Endothelial cell of umbilical vein (primary cell): Measurements from ENCODE around the gene NDUFA5. TPM values are rescaled to one million over a fixed set of nuclear protein-coding genes. Genes with fewer than 3 reads are reported as not detected.
A peak's percentile ranks its signal among the peaks of the same experiment; 100 is the strongest.

Experiments
- BruUV-seq: library from RNA; stranded (reverse); fragments of 400-500 nt; replicated peaks from 2 replicates; lab custom pipeline; 2021; lab: Mats Ljungman, UMichigan
- CTCF ChIA-PET: fragments of 300-600, 350-600 bp; sonication (Branson Sonifier 250); formaldehyde crosslinking; loops from one replicate; lab custom pipeline; 2021; ENCODE audit warnings: antibody characterized with exemption, inconsistent platforms; lab: Charles Lee
- POLR2A ChIA-PET: fragments of 300-600, 350-600 bp; sonication (Branson Sonifier 250); formaldehyde crosslinking; loops from one replicate; lab custom pipeline; 2021; ENCODE audit warnings: antibody characterized with exemption, inconsistent platforms; lab: Charles Lee
- DNase-seq: peaks from one replicate; pipeline ENCODE4 v3.0.0-alpha.2; 2011; ENCODE audit warnings: low read depth, low spot score
- FAIRE-seq: peaks from 2 replicates; lab custom pipeline; 2011; peaks lifted over from hg19 to GRCh38; lab: Jason Lieb, UNC
- H2AFZ ChIP-seq: 2 replicates; pipeline ENCODE4 v1.6.0; 2012; ENCODE audit warnings: low read depth, low read length, control low read depth, inconsistent platforms
- H3K27ac ChIP-seq: 2 replicates; pipeline ENCODE4 v1.5.1; 2011; ENCODE audit warnings: low read depth, mild to moderate bottlenecking, control low read depth, low read length, moderate library complexity; ENCODE audit not compliant: insufficient read depth
- H3K27me3 ChIP-seq, 2 experiments: 2 replicates each; pipeline versions ENCODE4 v1.6.0 to v1.6.1; 2011; ENCODE audit warnings: low read length in 2 of 2, mixed read lengths in 1 of 2; ENCODE audit not compliant: control insufficient read depth in 2 of 2, insufficient read depth in 2 of 2
- H3K36me3 ChIP-seq, 2 experiments: 2 replicates in 1 of 2; 3 replicates in 1 of 2; pipeline ENCODE4 v1.5.1; 2011; ENCODE audit warnings: low read length in 2 of 2, mild to moderate bottlenecking in 1 of 2, moderate library complexity in 1 of 2; ENCODE audit not compliant: control insufficient read depth in 2 of 2, insufficient read depth in 2 of 2; ENCODE audit errors: extremely low read depth in 1 of 2
- H3K4me1 ChIP-seq: 3 replicates; pipeline ENCODE4 v1.5.1; 2011; ENCODE audit warnings: mild to moderate bottlenecking, low read length; ENCODE audit not compliant: control insufficient read depth, insufficient read depth; ENCODE audit errors: extremely low read depth
- H3K4me2 ChIP-seq: 2 replicates; pipeline ENCODE4 v1.6.1; 2011; ENCODE audit warnings: low read length, control low read depth, mixed read lengths; ENCODE audit not compliant: insufficient read depth
- H3K4me3 ChIP-seq, 3 experiments: fragments of 200-600 bp in 1 of 3; sonication (generic), shearing (Covaris generic) in 1 of 3; replicated peaks in 1 of 3; 2 replicates each; pipeline ENCODE4 v1.5.1; 2011 to 2016; ENCODE audit warnings: control low read depth in 3 of 3, low read length in 3 of 3, mild to moderate bottlenecking in 2 of 3, inconsistent platforms in 1 of 3, low read depth in 1 of 3, moderate library complexity in 1 of 3; ENCODE audit not compliant: insufficient read depth in 1 of 3
- H3K79me2 ChIP-seq: 2 replicates; pipeline ENCODE4 v1.6.0; 2012; ENCODE audit warnings: low read length, inconsistent platforms; ENCODE audit not compliant: control insufficient read depth, insufficient read depth
- H3K9ac ChIP-seq: replicated peaks from 2 replicates; pipeline ENCODE3; 2011; ENCODE audit warnings: low read length, control low read depth; ENCODE audit not compliant: insufficient read depth; ENCODE audit errors: extremely low read depth
- H3K9me1 ChIP-seq: replicated peaks from 3 replicates; pipeline ENCODE4 v1.6.0; 2011; ENCODE audit warnings: mild to moderate bottlenecking, low read length; ENCODE audit not compliant: control insufficient read depth, insufficient read depth; ENCODE audit errors: extremely low read depth
- H3K9me3 ChIP-seq: replicated peaks from 2 replicates; pipeline ENCODE4 v1.5.1; 2012; ENCODE audit warnings: low read length, inconsistent platforms; ENCODE audit not compliant: control insufficient read depth, insufficient read depth
- H4K20me1 ChIP-seq: replicated peaks from 2 replicates; pipeline ENCODE3; 2011; ENCODE audit warnings: mild to moderate bottlenecking, low read length; ENCODE audit not compliant: control insufficient read depth, insufficient read depth; ENCODE audit errors: extremely low read depth
- EZH2 ChIP-seq: IDR thresholded peaks from 2 replicates; pipeline ENCODE4 v1.6.1; 2012; ENCODE audit warnings: borderline replicate concordance, low read depth, mild to moderate bottlenecking, moderate library complexity, low read length, inconsistent platforms; ENCODE audit not compliant: severe bottlenecking
- FOS ChIP-seq: IDR thresholded peaks from 2 replicates; pipeline ENCODE4 v1.6.1; 2011; ENCODE audit warnings: mild to moderate bottlenecking, low read length, moderate library complexity, borderline replicate concordance; ENCODE audit not compliant: insufficient read depth
- GATA2 ChIP-seq: IDR thresholded peaks from 2 replicates; pipeline ENCODE4 v1.7.0; 2011; ENCODE audit warnings: low read depth, mild to moderate bottlenecking, moderate library complexity, mixed read lengths, low read length; ENCODE audit not compliant: insufficient read length, insufficient read depth
- JUN ChIP-seq: IDR thresholded peaks from 2 replicates; pipeline ENCODE4 v1.6.1; 2011; ENCODE audit warnings: borderline replicate concordance, low read depth; ENCODE audit not compliant: insufficient read length, insufficient read depth
- MAX ChIP-seq: IDR thresholded peaks from 2 replicates; pipeline ENCODE4 v1.6.1; 2011; ENCODE audit not compliant: insufficient read depth, insufficient read length
- MYC ChIP-seq: IDR thresholded peaks from one replicate; pipeline ENCODE4 v1.6.1; 2011; ENCODE audit warnings: mild to moderate bottlenecking, low read depth, low read length
- POLR2A ChIP-seq: IDR thresholded peaks from 2 replicates; pipeline ENCODE4 v1.6.1; 2012; ENCODE audit warnings: low read depth, mild to moderate bottlenecking, control low read depth, low read length
- dilution Hi-C: fragments of 300-500 bp; cut with MboI; formaldehyde crosslinking; loops from one replicate; pipeline ENCODE4 v1.15.0; 2019; ENCODE audit warnings: low sequenced_read_pairs; ENCODE audit not compliant: extremely low pct_ligation_motif_present
- intact Hi-C: fragments of 100-400 bp; cut with micrococcal nuclease; formaldehyde crosslinking; loops from one replicate; pipeline ENCODE4 v1.10.0; 2022
- polyA plus RNA-seq, 4 experiments: library from polyadenylated mRNA; depleted of rRNA in 3 of 4; stranded (reverse) in 3 of 4; unstranded in 1 of 4; fragments of >200 nt; gene quantifications; 2 replicates each; pipeline versions ENCODE4 v1.2.1 to v1.2.3, GENCODE V29; 2011 to 2012; ENCODE audit warnings: missing spikeins in 1 of 4
- total RNA-seq: library from RNA; stranded (reverse); gene quantifications from 2 replicates; pipeline ENCODE4 v1.2.3, GENCODE V29; 2021
- TF ChIP-seq, protein P1 (sequence below), 2 donors: IDR thresholded peaks; 1 replicate in 1 of 2; 2 replicates in 1 of 2; pipeline ENCODE4 v1.5.1; 2011; ENCODE audit warnings: low read length in 2 of 2, mild to moderate bottlenecking in 2 of 2, moderate library complexity in 2 of 2, control low read depth in 1 of 2, inconsistent platforms in 1 of 2, low read depth in 1 of 2; ENCODE audit not compliant: insufficient read depth in 1 of 2; ENCODE audit errors: extremely low read depth in 1 of 2

NDUFA5 gene
- total and polyA plus RNA-seq, 2 donors (not counting 3 experiments of a cell fraction or from before 2014, with no cell fraction given), result 6.2 to 62.3 TPM

DNA sequence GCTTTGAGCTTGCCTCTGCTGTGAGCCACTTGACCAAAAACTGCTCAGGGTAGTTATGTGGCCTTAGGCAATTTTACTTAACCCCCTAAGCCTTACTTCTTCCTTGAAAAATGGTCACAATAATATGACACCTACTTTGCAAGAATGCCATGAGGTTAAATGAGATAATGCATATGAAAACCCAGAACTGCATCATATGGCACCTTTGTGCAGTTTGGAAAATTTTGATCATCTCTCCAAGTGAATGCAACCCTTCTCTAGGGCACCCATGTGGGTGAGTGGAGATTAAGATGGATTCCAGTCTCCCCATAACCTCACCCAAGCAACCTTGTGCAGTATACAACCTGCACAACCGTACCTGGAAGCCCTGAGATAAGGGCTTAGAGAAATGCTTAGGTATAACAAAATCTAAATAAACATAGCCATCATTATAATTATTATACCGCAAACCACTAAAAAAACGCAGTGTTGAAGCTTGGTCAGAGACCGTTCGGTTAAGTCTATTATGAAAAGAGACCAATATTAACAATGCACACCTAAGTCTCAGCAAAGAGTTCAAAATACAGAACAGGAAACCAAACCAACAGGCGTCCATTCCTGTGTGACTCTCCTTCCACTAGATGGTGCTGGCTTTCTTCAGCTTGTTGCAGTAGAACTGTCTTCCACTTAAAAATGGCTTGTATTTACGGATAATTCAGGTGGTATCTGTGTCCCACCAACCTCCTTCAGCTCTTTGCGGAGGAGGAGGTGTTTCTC, 23.0 kb upstream of the NDUFA5 start:
- FAIRE-seq (peak; percentile 95), DNase-seq (peak; percentile 61)
- Histone ChIP-seq H3K79me2 (no peaks in the 10 kb centered on the region), H3K9ac (no peak overlapping the region), H2AFZ (peak overlapping the region; percentile 37), H3K9me1 (no peaks in the 10 kb centered on the region), H3K36me3 (no peaks in the 10 kb centered on the region), H3K9me3 (no peaks in the 10 kb centered on the region), H3K4me2 (no peak overlapping the region), H3K27me3 (no peaks in the 10 kb centered on the region), H3K4me3 (no peak overlapping the region), H3K27ac (no peak overlapping the region), H3K4me1 (no peaks in the 10 kb centered on the region), H4K20me1 (no peaks in the 10 kb centered on the region)
- BruUV-seq, result no TSS peak
- dilution Hi-C loops, result no loop called here
- TF ChIP-seq, protein P1, sequence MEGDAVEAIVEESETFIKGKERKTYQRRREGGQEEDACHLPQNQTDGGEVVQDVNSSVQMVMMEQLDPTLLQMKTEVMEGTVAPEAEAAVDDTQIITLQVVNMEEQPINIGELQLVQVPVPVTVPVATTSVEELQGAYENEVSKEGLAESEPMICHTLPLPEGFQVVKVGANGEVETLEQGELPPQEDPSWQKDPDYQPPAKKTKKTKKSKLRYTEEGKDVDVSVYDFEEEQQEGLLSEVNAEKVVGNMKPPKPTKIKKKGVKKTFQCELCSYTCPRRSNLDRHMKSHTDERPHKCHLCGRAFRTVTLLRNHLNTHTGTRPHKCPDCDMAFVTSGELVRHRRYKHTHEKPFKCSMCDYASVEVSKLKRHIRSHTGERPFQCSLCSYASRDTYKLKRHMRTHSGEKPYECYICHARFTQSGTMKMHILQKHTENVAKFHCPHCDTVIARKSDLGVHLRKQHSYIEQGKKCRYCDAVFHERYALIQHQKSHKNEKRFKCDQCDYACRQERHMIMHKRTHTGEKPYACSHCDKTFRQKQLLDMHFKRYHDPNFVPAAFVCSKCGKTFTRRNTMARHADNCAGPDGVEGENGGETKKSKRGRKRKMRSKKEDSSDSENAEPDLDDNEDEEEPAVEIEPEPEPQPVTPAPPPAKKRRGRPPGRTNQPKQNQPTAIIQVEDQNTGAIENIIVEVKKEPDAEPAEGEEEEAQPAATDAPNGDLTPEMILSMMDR (IDR thresholded peaks at IDR 0.05; ENCODE audit: extremely low read depth in 1 of 2, insufficient read depth in 1 of 2, low read depth in 1 of 2, low read length in 2 of 2), result peak; percentile 69 to 73
- TF ChIP-seq MAX, result no peak
- CTCF ChIA-PET, result interaction anchor here (0.6 to 4.6 kb wide), 23 partner anchors 10 to 1205 kb away, joined by 3 to 33 read pairs (median 5); partner anchors contain the start of genes NDUFA5 and WASL
- POLR2A ChIA-PET, result no interaction called here
- intact Hi-C loops, result loop anchor here (1.0 to 5.0 kb wide), 7 partner anchors 53 to 292 kb away; no protein-coding TSS in a partner anchor

DNA sequence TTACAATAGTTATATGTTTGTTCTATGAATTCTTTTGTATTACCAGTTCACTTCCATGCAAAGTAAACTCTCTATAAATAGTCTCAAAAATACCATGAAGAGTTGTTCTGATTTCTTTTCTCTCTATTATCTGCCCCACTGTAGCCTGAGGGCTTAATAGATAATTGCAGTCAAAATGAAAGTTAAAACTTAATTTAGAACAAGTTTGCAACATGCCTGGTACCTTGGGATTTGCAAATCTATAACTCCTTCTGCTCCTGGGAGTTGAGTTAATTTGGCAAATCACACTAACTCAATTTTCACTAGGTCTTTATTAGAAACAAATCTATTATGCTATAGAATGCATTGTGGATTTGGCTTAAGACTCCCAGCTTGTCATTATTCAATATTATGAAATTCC, 21.8 kb upstream of the NDUFA5 start:
- Histone ChIP-seq H3K4me3 (no peak overlapping the region), H3K79me2 (no peaks in the 10 kb centered on the region), H3K4me2 (no peak overlapping the region), H3K9ac (no peak overlapping the region), H3K4me1 (no peaks in the 10 kb centered on the region), H2AFZ (no peak overlapping the region), H3K9me1 (no peaks in the 10 kb centered on the region), H4K20me1 (no peaks in the 10 kb centered on the region), H3K27ac (no peak overlapping the region), H3K27me3 (no peaks in the 10 kb centered on the region), H3K9me3 (no peaks in the 10 kb centered on the region), H3K36me3 (no peaks in the 10 kb centered on the region)
- FAIRE-seq (no peak), DNase-seq (no peak)
- dilution Hi-C loops, result no loop called here
- intact Hi-C loops, result no loop called here
- TF ChIP-seq MYC, result no peak
- TF ChIP-seq POLR2A, result no peak
- no peak for TF ChIP-seq FOS
- no peak for TF ChIP-seq JUN
- TF ChIP-seq MAX, result no peak
- TF ChIP-seq, protein P1 (IDR thresholded peaks at IDR 0.05; ENCODE audit: extremely low read depth in 1 of 2, insufficient read depth in 1 of 2, low read depth in 1 of 2, low read length in 2 of 2), result no peak
- TF ChIP-seq EZH2, result no peak
- no peak for TF ChIP-seq GATA2
- ChIA-PET POLR2A (no interaction called here), CTCF (interaction anchor here (1.1 to 3.0 kb wide), 2 partner anchors 122 to 286 kb away, joined by 5 to 15 read pairs; no protein-coding TSS in a partner anchor)
- BruUV-seq, result no TSS peak
